ENCODE results near the gene CLSTN2.

Gene CLSTN2

GRCh38 chr3:140597364-140597763, 662.4 kb downstream of the CLSTN2 start:
- no peak overlapping the region for H3K4me2 ChIP-seq (ENCODE audit: low read depth, low read length)
- TF ChIP-seq EZH2phosphoT487 (IDR thresholded peaks at IDR 0.05; ENCODE audit: low read length) (no peak), EZH2 (optimal IDR thresholded peaks at IDR 0.05; ENCODE audit: low read depth, low read length) (no peak)
- TF ChIP-seq, protein P1, sequence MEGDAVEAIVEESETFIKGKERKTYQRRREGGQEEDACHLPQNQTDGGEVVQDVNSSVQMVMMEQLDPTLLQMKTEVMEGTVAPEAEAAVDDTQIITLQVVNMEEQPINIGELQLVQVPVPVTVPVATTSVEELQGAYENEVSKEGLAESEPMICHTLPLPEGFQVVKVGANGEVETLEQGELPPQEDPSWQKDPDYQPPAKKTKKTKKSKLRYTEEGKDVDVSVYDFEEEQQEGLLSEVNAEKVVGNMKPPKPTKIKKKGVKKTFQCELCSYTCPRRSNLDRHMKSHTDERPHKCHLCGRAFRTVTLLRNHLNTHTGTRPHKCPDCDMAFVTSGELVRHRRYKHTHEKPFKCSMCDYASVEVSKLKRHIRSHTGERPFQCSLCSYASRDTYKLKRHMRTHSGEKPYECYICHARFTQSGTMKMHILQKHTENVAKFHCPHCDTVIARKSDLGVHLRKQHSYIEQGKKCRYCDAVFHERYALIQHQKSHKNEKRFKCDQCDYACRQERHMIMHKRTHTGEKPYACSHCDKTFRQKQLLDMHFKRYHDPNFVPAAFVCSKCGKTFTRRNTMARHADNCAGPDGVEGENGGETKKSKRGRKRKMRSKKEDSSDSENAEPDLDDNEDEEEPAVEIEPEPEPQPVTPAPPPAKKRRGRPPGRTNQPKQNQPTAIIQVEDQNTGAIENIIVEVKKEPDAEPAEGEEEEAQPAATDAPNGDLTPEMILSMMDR (IDR thresholded peaks at IDR 0.05; ENCODE audit: low read length), result no peak
- no peak overlapping the region for H2AFZ ChIP-seq (ENCODE audit: low read length)
- H3K9ac ChIP-seq (ENCODE audit: low read length), result no peak overlapping the region
- no peaks in the 10 kb centered on the region for H3K36me3 ChIP-seq (replicated peaks; ENCODE audit: insufficient read depth, low read length)
- no peaks in the 10 kb centered on the region for H3K27me3 ChIP-seq (replicated peaks; ENCODE audit: insufficient read depth, low read length)
- H3F3A ChIP-seq (ENCODE audit: insufficient read depth, low read length), result no peaks in the 10 kb centered on the region
- no peaks in the 10 kb centered on the region for H4K20me1 ChIP-seq (ENCODE audit: insufficient read depth, low read length)
- no peaks in the 10 kb centered on the region for H3K79me2 ChIP-seq (ENCODE audit: low read length)
- H3K4me3 ChIP-seq (ENCODE audit: low read length), result no peak overlapping the region
- no peaks in the 10 kb centered on the region for H3K9me3 ChIP-seq (replicated peaks; ENCODE audit: insufficient read depth, low read length)
- no peak overlapping the region for H3K27ac ChIP-seq (ENCODE audit: low read length)
- H3K4me1 ChIP-seq (ENCODE audit: low read length), result no peaks in the 10 kb centered on the region
- no peak for DNase-seq
- no peaks in the 10 kb centered on the region for H3K9me2 ChIP-seq (replicated peaks; ENCODE audit: insufficient read depth, low read length)

DNA sequence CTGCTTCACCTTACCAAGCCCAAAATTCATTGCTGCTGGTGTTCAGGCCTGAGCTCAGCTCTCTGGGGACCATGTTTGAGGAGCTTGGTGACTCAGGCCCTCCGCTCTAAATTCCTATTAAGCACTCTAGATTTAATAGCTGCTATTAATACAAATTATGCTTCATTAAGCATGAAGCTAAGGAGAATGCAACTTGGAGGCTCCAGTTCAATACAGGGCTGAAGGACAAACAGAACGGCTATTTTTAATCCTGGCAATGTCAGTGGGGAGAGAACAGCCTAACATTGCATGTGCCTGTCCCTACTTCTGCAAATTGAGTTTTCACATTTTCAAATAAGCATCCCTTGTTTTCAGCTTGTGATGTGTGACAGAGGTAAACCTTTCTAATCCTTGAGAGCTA, 662.8 kb downstream of the CLSTN2 start:
- Histone ChIP-seq H3K9ac (ENCODE audit: low read length) (no peak overlapping the region), H3K27ac (ENCODE audit: low read length) (no peak overlapping the region), H2AFZ (ENCODE audit: low read length) (no peak overlapping the region), H3F3A (ENCODE audit: insufficient read depth, low read length) (no peaks in the 10 kb centered on the region), H4K20me1 (ENCODE audit: insufficient read depth, low read length) (no peaks in the 10 kb centered on the region), H3K27me3 (replicated peaks; ENCODE audit: insufficient read depth, low read length) (no peaks in the 10 kb centered on the region), H3K36me3 (replicated peaks; ENCODE audit: insufficient read depth, low read length) (no peaks in the 10 kb centered on the region), H3K4me2 (ENCODE audit: low read depth, low read length) (no peak overlapping the region), H3K9me2 (replicated peaks; ENCODE audit: insufficient read depth, low read length) (no peaks in the 10 kb centered on the region), H3K4me1 (ENCODE audit: low read length) (no peaks in the 10 kb centered on the region), H3K4me3 (ENCODE audit: low read length) (no peak overlapping the region), H3K79me2 (ENCODE audit: low read length) (no peaks in the 10 kb centered on the region), H3K9me3 (replicated peaks; ENCODE audit: insufficient read depth, low read length) (no peaks in the 10 kb centered on the region)
- no peak for TF ChIP-seq EZH2phosphoT487 (IDR thresholded peaks at IDR 0.05; ENCODE audit: low read length)
- no peak for TF ChIP-seq EZH2 (optimal IDR thresholded peaks at IDR 0.05; ENCODE audit: low read depth, low read length)
- TF ChIP-seq, protein P1 (IDR thresholded peaks at IDR 0.05; ENCODE audit: low read length), result no peak
- no peak for DNase-seq

GRCh38 chr3:140599009-140599408, 664.0 kb downstream of the CLSTN2 start:
- Histone ChIP-seq H3K79me2 (ENCODE audit: low read length) (no peaks in the 10 kb centered on the region), H3K4me2 (ENCODE audit: low read depth, low read length) (no peak overlapping the region), H3K4me3 (ENCODE audit: low read length) (no peak overlapping the region), H3K9ac (ENCODE audit: low read length) (no peak overlapping the region), H3K4me1 (ENCODE audit: low read length) (no peaks in the 10 kb centered on the region), H3K27me3 (replicated peaks; ENCODE audit: insufficient read depth, low read length) (no peaks in the 10 kb centered on the region), H3K27ac (ENCODE audit: low read length) (no peak overlapping the region), H3K36me3 (replicated peaks; ENCODE audit: insufficient read depth, low read length) (no peaks in the 10 kb centered on the region), H3K9me3 (replicated peaks; ENCODE audit: insufficient read depth, low read length) (no peaks in the 10 kb centered on the region), H3F3A (ENCODE audit: insufficient read depth, low read length) (no peaks in the 10 kb centered on the region), H4K20me1 (ENCODE audit: insufficient read depth, low read length) (no peaks in the 10 kb centered on the region), H3K9me2 (replicated peaks; ENCODE audit: insufficient read depth, low read length) (no peaks in the 10 kb centered on the region), H2AFZ (ENCODE audit: low read length) (no peak overlapping the region)
- TF ChIP-seq EZH2 (optimal IDR thresholded peaks at IDR 0.05; ENCODE audit: low read depth, low read length) (no peak), EZH2phosphoT487 (IDR thresholded peaks at IDR 0.05; ENCODE audit: low read length) (no peak)
- TF ChIP-seq, protein P1 (IDR thresholded peaks at IDR 0.05; ENCODE audit: low read length), result no peak
- no peak for DNase-seq

All from MM.1S (cell line).